Adipose tissue (tissue), 3 donors: ENCODE results near the gene GPS1. TPM values are rescaled to one million over a fixed set of nuclear protein-coding genes. Genes with fewer than 3 reads are reported as not detected.

Experiments
- H3K27ac ChIP-seq: one replicate; pipeline ENCODE4 v1.5.1; 2013; ENCODE audit warnings: low read depth, low read length
- WGBS, 3 donors: extraction: QIAGEN DNeasy Blood & Tissue Kit; methylation state at CpG; one replicate each; pipeline ENCODE4 v1.1.7; 2013; 5-methylcytosine and 5-hydroxymethylcytosine counted together
- polyA plus RNA-seq, 3 donors: library from polyadenylated mRNA; stranded (reverse); fragments of 200-250 nt; gene quantifications; one replicate each; pipeline ENCODE4 v1.2.3, GENCODE V29; 2013
- donor health status: healthy with polysubstance abuse.
- donor health status: Bipolar disorder and iron deficiency.
- donor health status: healthy.

GPS1 gene
- polyA plus RNA-seq, 3 donors: 58.9 to 89.2 (median 77.5) TPM

DNA sequence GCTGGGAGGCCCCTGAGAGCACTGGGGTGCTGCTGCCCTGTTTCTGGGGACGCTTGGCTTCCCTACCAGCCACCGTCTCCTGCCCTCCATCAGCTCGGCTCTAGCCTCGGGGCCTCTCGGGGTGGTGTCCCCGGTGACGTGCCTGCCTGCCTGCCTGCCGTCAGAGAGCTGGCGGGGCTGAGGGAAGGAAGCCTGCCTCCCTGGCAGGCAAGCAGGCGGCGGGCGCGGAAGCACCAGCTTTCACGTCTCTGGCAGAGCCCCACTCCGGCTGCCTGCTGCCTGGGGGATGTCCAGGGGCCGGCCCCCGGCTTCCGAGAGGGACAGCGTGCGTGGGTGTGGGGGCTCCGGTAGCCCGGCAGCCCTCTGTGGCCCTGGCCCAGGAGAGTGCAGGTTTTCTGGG, 38.4 kb upstream of the GPS1 start:
- 59 to 85% (median 71%) methylated on average over 22 of the region's 22 CpGs for WGBS, 3 donors
- H3K27ac ChIP-seq: no peak overlapping the region

DNA sequence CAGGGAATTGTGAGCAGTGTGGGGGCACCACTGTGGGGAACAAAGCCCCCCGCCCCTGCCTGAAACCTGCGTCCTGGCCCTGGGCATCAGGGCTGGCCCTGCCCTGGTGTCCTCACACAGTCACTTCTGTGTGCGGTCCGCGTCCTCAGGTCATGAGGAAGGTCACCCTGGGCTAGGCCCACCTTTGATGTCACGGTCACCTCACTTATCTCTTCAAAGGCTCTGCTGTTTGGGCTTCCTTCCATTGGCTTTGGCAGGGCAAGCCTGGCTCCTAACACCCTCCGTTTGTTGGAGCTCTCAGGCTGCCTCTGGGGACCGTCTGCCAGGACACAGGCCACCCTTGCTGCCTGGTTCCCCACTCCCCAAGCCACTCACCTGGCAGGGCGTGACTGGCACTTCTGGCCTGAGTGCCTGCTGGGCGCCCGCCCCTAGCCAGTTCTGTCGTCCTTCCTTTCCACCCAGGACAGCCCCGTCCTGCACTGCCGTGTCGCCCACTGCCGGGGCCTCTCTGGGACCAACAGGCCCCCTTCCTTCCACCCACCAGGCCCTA, 37.9 kb upstream of the GPS1 start:
- no peak overlapping the region for H3K27ac ChIP-seq

DNA sequence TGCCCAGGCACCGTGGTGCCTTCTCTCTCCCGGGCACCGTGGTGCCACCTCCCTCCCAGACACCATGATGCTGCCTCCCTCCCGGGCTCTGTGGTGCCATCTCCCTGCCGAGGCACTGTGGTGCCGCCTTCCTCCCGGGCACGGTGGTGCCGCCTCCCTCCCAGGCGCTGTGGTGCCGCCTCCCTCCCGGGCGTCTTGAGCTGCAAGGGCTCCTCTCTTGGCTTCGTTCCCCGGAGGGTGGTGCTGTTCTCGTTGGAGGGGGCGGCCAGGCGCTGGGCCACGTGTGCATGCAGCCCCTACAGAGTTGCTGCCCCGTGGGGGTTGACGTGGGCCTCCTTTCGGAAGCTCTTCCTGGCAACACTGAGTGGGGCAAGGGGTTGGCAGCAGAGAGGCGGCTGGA, 37.3 kb upstream of the GPS1 start:
- WGBS, 3 donors: 70 to 83% (median 79%) methylated on average over 22 to 23 of the region's 23 CpGs
- no peak overlapping the region for H3K27ac ChIP-seq

More for the DNA sequence above, 37.9 kb upstream of the GPS1 start:
- 91 to 93% (median 92%) methylated on average over 15 to 16 of the region's 16 CpGs for WGBS, 3 donors

DNA sequence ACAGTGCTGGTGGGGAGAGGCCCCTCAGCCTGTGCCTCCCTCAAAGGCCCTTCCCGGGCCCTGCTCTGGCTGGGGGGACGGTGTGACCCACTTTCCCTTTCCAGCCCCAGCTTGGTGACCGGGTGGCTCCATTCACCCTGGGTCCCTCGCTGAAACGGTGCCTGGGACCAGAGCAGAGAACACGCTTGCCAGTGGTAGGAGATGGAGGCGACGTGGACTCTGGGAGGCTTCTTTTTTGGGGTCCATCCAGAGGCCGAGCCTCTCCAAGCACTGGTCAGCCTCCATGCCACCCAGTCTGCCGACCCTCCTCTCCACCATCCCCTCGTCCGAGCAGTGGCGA, 36.8 kb upstream of the GPS1 start:
- H3K27ac ChIP-seq: no peak overlapping the region
- 84 to 92% (median 86%) methylated on average over 13 of the region's 13 CpGs for WGBS, 3 donors

DNA sequence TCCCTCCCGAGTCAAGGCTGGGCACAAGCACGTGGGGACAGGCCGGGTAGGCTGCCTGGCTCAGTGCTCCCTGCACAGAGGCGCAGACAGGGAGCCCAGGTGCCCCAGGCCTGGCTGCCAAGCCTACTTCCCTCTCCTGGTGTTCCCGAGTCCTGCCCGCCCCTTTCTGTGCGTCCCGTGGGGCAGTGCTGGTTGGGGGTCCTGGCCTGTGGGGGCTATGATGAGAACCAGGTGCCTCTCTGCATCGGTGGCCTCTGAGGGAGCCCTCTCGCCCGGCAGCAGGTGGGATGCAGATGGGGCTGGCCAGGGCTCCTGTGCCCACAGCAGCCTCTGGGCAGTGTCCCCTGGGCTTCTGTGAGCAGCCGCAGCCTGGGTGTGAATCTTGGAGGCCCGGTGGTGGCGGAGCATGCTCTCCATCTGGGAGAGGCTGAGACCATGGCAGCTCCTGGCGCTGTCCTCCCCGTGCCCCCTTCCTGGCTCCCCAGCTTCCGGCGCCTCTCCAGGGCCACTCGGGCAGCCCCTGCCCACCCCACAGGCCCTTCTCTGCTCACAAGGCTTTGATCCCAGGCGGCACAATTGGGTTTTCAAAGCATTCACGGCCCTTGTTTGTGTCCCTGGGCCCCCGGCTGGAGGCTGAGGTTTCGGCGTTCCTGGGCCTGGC, 36.3 kb upstream of the GPS1 start:
- H3K27ac ChIP-seq: no peak overlapping the region
- 83 to 86% (median 85%) methylated on average over 24 of the region's 24 CpGs for WGBS, 3 donors

DNA sequence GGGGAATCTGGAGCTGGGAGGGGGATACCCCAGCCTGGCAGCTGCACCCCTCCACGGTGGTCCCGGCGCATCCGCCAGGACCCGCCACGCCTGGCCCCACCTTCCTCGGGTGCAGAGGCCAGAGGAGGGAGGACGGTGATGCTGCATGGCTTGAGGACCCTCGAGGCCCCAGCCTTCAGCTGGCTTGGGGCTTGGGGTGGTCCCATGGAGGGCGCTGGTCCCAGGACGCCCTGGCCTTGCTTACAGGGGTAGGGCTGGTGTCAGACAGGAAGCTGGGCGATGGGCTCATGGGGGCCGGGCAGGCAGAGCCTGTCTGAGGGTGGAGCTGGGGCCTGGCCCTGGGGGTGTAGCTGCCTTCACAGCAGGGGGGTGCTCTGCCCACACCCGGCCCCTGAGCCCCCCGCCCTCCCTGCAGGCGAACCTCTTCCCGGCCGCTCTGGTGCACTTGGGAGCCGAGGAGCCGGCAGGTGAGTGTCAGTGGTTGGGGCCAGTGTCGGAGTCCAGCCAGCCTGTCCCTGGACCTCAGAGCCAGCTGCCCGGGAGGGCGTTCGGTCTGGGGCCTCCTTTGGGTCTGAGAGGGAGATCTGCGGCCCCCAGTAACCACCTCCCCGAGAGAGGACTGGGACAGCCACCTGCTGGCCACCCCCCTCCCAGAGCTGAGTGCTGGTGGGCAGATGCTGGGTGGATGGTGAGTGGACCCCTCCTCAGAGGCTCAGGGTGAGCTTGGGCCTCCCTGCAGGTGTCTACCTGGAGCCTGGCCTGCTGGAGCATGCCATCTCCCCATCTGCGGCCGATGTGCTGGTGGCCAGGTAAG, 35.4 kb upstream of the GPS1 start:
- no peak overlapping the region for H3K27ac ChIP-seq
- 87 to 92% (median 89%) methylated on average over 27 to 28 of the region's 28 CpGs for WGBS, 3 donors

DNA sequence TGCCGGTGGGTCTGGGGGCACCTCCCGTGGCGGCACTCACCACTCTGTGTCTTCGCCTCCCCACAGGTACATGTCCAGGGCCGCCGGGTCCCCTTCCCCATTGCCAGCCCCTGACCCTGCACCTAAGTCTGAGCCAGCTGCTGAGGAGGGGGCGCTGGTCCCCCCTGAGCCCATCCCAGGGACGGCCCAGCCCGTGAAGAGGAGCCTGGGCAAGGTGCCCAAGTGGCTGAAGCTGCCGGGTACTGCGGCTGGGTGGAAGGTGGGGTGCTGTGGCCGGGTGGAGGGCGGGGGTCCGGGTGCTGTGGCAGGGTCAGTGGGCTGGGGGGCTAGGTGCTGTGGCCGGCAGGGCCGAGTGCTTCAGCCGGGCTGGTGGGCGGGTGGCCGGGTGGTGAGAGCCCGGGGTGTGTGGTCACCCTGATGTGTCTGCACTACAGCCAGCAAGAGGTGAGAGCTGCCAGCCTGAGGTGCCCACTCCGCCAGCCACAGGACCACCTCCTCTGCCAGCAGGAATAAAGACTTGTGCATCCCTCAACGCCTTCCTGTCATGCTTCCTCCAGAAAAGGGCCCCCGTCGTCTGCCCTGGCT, 34.7 kb upstream of the GPS1 start:
- 85 to 88% (median 87%) methylated on average over 24 of the region's 24 CpGs for WGBS, 3 donors
- H3K27ac ChIP-seq: no peak overlapping the region

DNA sequence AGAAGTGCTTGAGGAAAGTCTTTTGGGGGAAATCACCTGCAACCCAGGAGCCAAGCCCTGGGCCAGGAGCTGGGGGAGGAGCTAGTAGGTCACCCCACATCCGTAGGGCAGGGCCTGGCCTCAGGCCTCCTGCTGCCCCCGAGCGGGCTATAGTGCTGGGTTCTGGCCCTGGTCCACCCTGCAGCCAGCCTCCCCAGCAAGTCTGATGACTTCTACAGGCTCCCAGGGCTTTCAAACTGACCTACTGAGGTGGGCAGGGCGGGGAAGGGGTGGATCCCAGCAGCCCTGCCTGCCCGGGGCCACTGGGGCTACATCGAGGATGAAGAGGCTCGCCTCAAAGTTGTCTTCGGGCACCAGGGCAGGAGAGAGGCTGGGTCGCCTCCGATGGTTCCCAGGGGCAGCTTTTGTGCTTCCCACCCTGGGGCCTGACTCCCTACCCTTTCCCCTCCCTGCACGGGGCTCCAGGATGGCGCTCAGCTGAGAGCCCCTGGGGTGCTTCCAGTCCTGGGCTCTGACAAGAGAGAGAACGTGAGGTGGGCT, 34.0 kb upstream of the GPS1 start:
- 77 to 87% (median 81%) methylated on average over 13 of the region's 13 CpGs for WGBS, 3 donors
- H3K27ac ChIP-seq: no peak overlapping the region

DNA sequence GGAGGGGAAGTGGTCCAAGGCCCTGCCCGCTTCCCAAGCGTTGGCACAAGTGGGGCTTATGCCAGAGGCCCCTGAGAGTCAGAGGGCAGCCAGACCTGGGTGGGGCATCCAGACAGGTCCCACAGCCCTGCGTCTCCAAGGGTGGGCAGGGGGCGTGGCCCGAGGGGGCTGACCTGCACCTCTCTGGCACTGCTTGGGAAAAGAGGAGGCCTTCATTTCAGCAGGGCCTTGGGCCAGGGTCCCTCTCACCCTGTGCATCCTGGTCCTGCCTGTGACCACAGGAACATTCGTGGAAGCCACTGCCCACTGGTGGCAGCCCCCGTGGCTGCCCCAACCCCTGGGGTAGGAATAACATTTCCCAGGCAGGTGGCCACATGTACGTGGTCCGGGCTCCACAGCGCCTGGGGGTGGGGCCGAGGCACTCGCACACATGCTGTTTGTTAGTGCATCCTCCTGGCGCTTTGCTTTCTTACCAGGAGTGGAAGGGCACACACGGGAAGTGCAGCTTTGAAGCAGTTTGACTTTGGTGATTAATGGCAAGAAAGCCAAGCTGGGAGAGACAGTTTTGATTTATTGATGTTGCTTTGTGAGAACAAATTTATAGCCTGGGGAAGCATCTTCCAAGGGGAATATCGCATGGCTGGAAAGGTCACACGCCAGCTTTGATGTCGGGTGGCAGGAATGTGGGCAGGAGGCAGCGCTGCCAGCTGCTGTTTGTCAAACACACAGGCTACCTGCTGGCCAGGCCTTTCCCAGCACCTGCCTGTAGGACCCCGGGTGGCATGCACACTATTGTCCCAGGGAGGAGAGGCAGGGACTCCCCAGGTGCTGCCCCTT, 33.3 kb upstream of the GPS1 start:
- no peak overlapping the region for H3K27ac ChIP-seq
- WGBS, 3 donors: 54 to 80% (median 79%) methylated on average over 19 of the region's 19 CpGs

DNA sequence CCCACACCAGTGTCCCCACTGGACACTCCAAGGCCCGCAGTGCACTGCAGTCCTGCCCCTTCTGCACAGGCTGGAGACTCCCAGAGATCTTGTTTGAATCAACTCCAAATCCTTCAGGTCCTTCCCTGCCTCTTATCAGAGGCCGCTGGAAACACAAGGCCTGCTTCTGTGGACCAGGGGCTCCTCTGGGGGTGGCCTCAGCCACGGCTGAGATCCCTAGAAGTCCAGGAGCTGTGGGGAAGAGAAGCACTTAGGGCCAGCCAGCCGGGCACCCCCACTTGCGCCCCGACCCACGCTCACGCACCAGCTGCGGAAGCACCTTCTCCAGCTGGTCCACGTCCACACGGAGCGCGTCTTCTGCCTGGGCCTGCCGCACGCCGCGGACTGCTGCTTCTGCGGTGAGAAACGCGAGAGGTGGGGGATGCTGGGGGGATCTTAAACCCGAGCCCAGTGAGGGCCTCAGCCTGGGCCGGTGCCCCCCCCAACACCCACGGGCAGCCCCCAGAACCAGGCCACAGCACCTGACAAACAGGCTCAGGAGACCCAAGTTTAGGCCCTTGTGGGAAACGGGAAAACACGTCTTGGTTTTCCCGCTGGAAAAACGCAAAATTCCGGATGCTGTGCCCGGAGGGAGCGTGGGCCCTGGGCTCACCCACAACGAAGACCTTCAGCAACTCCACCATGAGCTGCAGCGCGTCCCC, 32.6 kb upstream of the GPS1 start:
- 83 to 87% (median 85%) methylated on average over 33 of the region's 33 CpGs for WGBS, 3 donors
- no peak overlapping the region for H3K27ac ChIP-seq

DNA sequence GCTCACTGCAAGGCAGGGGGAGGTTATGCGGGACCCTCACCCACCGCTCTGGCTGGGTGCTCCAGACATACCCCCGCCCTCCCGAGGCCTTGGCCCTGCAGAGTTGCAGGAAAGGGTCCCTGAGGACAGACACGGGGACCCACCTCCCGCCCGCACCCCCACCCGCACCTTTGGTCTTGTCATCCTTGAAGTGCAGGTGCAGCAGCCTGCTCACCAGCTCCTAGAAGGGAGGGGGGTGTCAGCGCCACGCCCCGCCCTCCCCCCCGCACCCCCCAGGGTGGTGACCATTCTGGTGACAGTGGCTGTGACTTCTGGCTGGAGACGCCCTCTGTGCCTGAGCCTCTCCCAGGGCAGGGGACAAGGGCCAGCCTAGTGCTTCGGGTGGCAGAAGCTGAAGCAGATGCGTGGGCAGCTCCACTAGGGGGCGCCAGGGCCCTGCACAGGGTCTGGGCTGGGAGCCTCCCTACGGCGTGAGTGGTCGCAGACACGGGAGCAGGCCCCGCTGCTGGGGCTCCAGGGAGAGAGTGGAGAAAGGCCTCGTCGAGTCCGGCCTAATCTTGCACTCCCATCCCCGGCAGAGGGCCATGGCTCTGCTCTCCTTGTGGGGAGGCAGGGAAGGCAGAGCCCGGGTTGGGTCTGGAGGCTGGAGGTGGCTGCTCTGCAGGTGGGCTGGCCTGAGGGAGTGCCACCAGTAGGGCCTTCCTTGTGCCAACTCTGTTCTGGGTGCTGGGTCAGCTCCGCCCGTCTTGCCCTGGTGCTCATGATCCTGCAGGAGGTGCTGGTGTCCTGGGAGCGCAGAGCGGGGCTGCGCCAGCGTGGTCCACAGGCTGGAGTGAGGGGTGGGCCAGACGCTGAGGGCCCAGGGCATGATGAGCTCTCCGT, 31.8 kb upstream of the GPS1 start:
- no peak overlapping the region for H3K27ac ChIP-seq
- 68 to 69% (median 69%) methylated on average over 33 to 34 of the region's 34 CpGs for WGBS, 3 donors

DNA sequence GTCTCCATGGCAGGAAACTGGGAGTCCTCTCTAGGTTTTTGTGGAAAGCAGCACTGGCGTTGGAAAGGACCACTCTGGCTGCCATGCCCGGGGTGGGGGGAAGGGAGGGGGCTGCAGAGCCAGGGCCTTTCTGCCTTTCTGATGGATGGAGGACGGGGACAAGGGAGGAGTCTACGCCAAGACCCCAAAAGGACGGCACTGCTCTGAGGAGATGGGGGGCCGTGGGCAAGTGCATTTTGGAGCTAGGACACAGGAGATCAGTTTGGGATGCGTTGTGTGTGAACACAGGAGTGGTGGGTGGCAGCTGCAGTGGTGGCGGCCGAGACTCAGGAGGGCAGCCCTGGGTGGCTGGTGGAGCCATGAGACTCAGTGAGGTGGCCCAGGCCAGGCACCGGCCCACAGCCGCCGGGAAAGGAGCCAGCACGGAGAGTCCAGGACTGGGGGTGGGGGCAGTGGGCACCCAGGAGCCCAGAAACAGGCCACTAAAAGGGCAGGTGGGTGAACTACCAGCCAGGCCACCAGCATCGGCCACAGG, 31.1 kb upstream of the GPS1 start:
- no peak overlapping the region for H3K27ac ChIP-seq
- 72 to 85% (median 75%) methylated on average over 14 of the region's 14 CpGs for WGBS, 3 donors

DNA sequence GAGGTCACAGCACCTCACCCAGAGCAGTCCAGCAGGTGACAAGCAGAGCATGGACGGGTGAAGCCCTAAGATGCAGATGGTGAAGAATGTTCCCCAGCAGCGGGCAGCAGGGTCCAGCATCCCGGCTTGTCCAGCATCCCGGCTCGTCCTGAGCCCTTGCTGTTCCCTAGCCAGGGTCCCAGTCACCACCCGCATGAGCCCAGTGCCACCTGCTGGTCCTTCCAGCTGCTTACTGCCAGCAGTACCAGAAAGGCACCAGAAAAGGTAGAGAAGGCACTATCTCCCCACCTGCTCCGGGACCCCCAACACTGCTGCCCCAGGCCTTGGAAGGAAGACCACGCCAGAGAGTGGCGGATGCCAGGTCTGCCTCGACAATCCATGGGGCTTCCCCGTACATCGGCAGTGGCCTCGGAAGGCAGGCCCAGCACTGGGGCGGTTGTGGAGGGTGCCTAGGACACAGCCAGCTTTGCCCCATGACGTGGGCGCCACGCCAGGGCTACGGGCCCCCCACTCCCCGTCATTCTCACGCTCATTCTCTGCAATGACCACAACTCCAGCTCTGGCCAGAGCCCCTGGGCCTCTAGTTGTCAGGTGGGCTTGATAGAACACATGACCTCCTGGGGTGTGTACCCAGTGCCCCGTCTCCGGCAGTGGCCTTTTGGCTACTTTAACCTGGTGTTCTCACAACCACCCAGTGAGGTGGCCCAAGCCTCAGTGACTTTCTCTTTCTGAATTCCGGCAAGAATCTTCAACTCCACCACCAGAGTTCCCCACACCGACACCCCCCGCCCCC, 30.4 kb upstream of the GPS1 start:
- H3K27ac ChIP-seq: no peak overlapping the region
- WGBS, 3 donors: 29 to 44% (median 38%) methylated on average over 25 of the region's 25 CpGs

DNA sequence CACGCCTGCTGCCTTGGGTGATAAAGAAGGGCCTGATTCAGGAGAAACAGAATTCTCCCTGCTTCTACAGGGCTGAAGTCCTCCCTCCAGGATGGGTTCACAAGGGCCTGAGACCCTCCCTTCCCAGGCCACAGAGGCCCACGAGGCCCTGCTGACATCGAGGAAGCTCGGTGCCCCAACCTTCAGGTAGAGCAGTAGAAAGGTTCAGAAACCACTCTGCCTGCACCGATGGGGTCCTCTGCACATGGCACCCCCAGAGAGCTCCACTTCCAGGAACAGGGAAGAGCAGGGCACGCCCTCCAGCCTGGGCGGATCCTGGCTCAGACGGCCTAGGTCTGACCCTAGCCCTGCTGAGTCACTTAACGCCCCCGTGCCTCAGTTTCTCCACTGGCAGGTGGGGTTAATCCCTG, 29.8 kb upstream of the GPS1 start:
- 5 to 10% (median 7%) methylated on average over 10 of the region's 10 CpGs for WGBS, 3 donors
- no peak overlapping the region for H3K27ac ChIP-seq

DNA sequence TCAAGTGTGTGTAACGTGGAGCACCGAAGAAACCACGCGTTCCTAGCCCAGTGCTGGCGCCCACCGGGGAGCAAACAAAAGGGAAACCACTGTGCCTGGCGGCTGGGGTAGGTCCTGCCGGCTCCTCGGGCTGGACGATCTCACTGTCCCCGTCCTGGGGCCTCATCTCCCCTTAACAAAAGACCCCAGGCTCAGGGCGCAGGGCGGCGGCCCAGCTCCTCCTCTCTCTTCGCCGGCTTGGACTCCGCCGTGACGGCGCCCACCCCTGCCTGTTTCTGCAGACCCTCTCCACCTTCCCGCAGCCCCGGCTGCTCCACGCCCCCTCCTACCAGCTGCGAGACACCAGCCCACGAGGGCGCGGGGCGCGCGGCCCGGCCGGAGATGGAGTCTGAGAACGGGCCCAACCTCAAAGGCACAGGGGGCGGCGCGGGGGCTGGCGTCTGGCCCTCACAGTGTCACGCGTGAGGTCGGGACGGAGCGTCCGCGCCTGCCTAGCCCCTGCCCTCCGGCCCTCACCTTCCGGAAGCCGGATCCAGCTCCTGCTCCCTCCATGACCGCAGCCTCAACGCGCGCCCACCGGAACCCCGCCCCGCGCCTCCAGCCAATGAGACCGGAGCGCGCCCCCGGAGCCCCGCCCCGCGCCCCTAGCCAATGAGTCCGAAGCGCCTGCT, 29.3 kb upstream of the GPS1 start, which contains the start of gene CENPX:
CENPX (minus strand) TSS at position 569 of the 671 bp plus-strand sequence; CDS start at position 552, 17 bp downstream.
- WGBS, 3 donors: 0 to 1% (median 1%) methylated on average over 62 to 64 of the region's 64 CpGs
- H3K27ac ChIP-seq: no peak within 1 kb of the TSS
